Trophoblast cell (in vitro differentiated cells and primary cell): ENCODE results near the gene HBP1.

ENCODE experiments used
- DNase-seq, 2 donors: peaks; one replicate each; pipeline ENCODE4 v3.0.0-alpha.2; 2016
- H2AFZ ChIP-seq: 2 replicates; pipeline ENCODE4 v1.6.1; 2013; ENCODE audit warnings: low read length, moderate library complexity, mild to moderate bottlenecking; ENCODE audit not compliant: insufficient read depth, poor library complexity
- H2AK5ac ChIP-seq: 2 replicates; pipeline ENCODE4 v1.6.1; 2013; ENCODE audit warnings: mild to moderate bottlenecking, low read length
- H2BK120ac ChIP-seq: 2 replicates; pipeline ENCODE4 v1.6.1; 2013; ENCODE audit warnings: low read length, mild to moderate bottlenecking, moderate library complexity; ENCODE audit not compliant: insufficient read depth, poor library complexity
- H2BK12ac ChIP-seq: 2 replicates; pipeline ENCODE4 v1.6.1; 2013; ENCODE audit warnings: mild to moderate bottlenecking, low read length, moderate library complexity
- H2BK5ac ChIP-seq: 2 replicates; pipeline ENCODE4 v1.6.1; 2013; ENCODE audit warnings: low read length, low read depth, moderate library complexity, mild to moderate bottlenecking; ENCODE audit not compliant: poor library complexity
- H3K14ac ChIP-seq: 2 replicates; pipeline ENCODE4 v1.6.1; 2013; ENCODE audit warnings: mild to moderate bottlenecking, low read length
- H3K18ac ChIP-seq: 2 replicates; pipeline ENCODE4 v1.6.1; 2013; ENCODE audit warnings: mild to moderate bottlenecking, low read length
- H3K23ac ChIP-seq: 2 replicates; pipeline ENCODE4 v1.6.1; 2013; ENCODE audit warnings: low read length
- H3K27ac ChIP-seq: 2 replicates; pipeline ENCODE4 v1.5.1; 2013; ENCODE audit warnings: low read depth, mild to moderate bottlenecking, inconsistent platforms, low read length, moderate library complexity
- H3K27me3 ChIP-seq: 2 replicates; pipeline ENCODE4 v1.6.1; 2013; ENCODE audit warnings: inconsistent platforms, mild to moderate bottlenecking, low read length, moderate library complexity; ENCODE audit not compliant: insufficient read depth
- H3K36me3 ChIP-seq, 2 experiments: 1 replicate in 1 of 2; 2 replicates in 1 of 2; pipeline ENCODE4 v1.6.1; 2013; ENCODE audit warnings: low read length in 2 of 2, mild to moderate bottlenecking in 2 of 2, moderate library complexity in 1 of 2; ENCODE audit not compliant: insufficient read depth in 2 of 2, control insufficient read depth in 1 of 2
- H3K4ac ChIP-seq: 2 replicates; pipeline ENCODE4 v1.6.1; 2013; ENCODE audit warnings: low read depth, mild to moderate bottlenecking, low read length, moderate library complexity
- H3K4me1 ChIP-seq, 2 experiments: 1 replicate in 1 of 2; 2 replicates in 1 of 2; pipeline ENCODE4 v1.6.1; 2013; ENCODE audit warnings: low read length in 2 of 2, mild to moderate bottlenecking in 2 of 2, moderate library complexity in 1 of 2; ENCODE audit not compliant: insufficient read depth in 2 of 2, control insufficient read depth in 1 of 2
- H3K4me2 ChIP-seq: 2 replicates; pipeline ENCODE4 v1.6.1; 2013; ENCODE audit warnings: inconsistent platforms, mild to moderate bottlenecking, low read length, moderate library complexity
- H3K4me3 ChIP-seq: 2 replicates; pipeline ENCODE4 v1.5.1; 2013; ENCODE audit warnings: mild to moderate bottlenecking, low read depth, low read length, inconsistent platforms
- H3K79me1 ChIP-seq: one replicate; pipeline ENCODE4 v1.6.1; 2013; ENCODE audit warnings: low read length
- H3K79me2 ChIP-seq: 2 replicates; pipeline ENCODE4 v1.6.1; 2013; ENCODE audit warnings: low read length, mild to moderate bottlenecking; ENCODE audit not compliant: control insufficient read depth, insufficient read depth, poor library complexity
- H3K9ac ChIP-seq: 2 replicates; pipeline ENCODE4 v1.6.1; 2013; ENCODE audit warnings: mild to moderate bottlenecking, low read length
- H3K9me3 ChIP-seq: 2 replicates; pipeline ENCODE4 v1.6.1; 2013; ENCODE audit warnings: low read depth, mild to moderate bottlenecking, control low read depth, inconsistent platforms, low read length; ENCODE audit not compliant: insufficient read depth
- H4K12ac ChIP-seq: 2 replicates; pipeline ENCODE4 v1.6.1; 2013; ENCODE audit warnings: low read depth, mild to moderate bottlenecking, low read length, moderate library complexity
- H4K8ac ChIP-seq: 2 replicates; pipeline ENCODE4 v1.6.1; 2013; ENCODE audit warnings: low read depth, mild to moderate bottlenecking, low read length, moderate library complexity
- H4K91ac ChIP-seq: one replicate; pipeline ENCODE4 v1.6.1; 2013; ENCODE audit warnings: low read depth, mild to moderate bottlenecking, low read length, moderate library complexity
- WGBS: extraction: QIAGEN DNeasy Blood & Tissue Kit; methylation state at CpG from one replicate; pipeline ENCODE4 v1.1.7; 2013; ENCODE audit warnings: missing lambda C conversion rate; ENCODE audit not compliant: insufficient read length, insufficient coverage; ENCODE audit errors: extremely low coverage; 5-methylcytosine and 5-hydroxymethylcytosine counted together

Gene HBP1

GRCh38 chr7:107207459-107207858 is 38.7 kb downstream of the HBP1 start:
- H2AFZ ChIP-seq: no peak overlapping the region
- H3K9ac ChIP-seq: no peak overlapping the region
- no peak overlapping the region for H3K23ac ChIP-seq
- no peak overlapping the region for H2AK5ac ChIP-seq
- H3K4me2 ChIP-seq: no peak overlapping the region
- H3K36me3 ChIP-seq: peaks cover 8 to 10% of the 10 kb centered on the region in 2 experiments
- no peaks in the 10 kb centered on the region for H3K9me3 ChIP-seq
- no peak overlapping the region for H3K14ac ChIP-seq
- H2BK120ac ChIP-seq: no peak overlapping the region
- H4K12ac ChIP-seq: no peak overlapping the region
- H3K4me3 ChIP-seq: no peak overlapping the region
- H2BK12ac ChIP-seq: no peak overlapping the region
- H3K27ac ChIP-seq: no peak overlapping the region
- H3K18ac ChIP-seq: no peak overlapping the region
- no peaks in the 10 kb centered on the region for H3K27me3 ChIP-seq
- no peak overlapping the region for H4K91ac ChIP-seq
- WGBS: no CpG with 5 or more reads among the region's 5 CpGs
- no peak overlapping the region for H4K8ac ChIP-seq
- H3K4me1 ChIP-seq: no peaks in the 10 kb centered on the region
- no peaks in the 10 kb centered on the region for H3K79me1 ChIP-seq
- no peak overlapping the region for H2BK5ac ChIP-seq
- no peaks in the 10 kb centered on the region for H3K79me2 ChIP-seq
- H3K4ac ChIP-seq: no peak overlapping the region
- no peak for DNase-seq

GRCh38 chr7:107208024-107208521 is 39.3 kb downstream of the HBP1 start:
- H3K4ac ChIP-seq: no peak overlapping the region
- no peak overlapping the region for H2BK120ac ChIP-seq
- no peaks in the 10 kb centered on the region for H3K27me3 ChIP-seq
- H2BK12ac ChIP-seq: no peak overlapping the region
- H3K14ac ChIP-seq: no peak overlapping the region
- H3K4me3 ChIP-seq: no peak overlapping the region
- H3K27ac ChIP-seq: no peak overlapping the region
- DNase-seq: no peak
- no peaks in the 10 kb centered on the region for H3K9me3 ChIP-seq
- H4K12ac ChIP-seq: no peak overlapping the region
- H3K23ac ChIP-seq: no peak overlapping the region
- no peaks in the 10 kb centered on the region for H3K79me2 ChIP-seq
- H3K79me1 ChIP-seq: no peaks in the 10 kb centered on the region
- H3K9ac ChIP-seq: no peak overlapping the region
- H3K18ac ChIP-seq: no peak overlapping the region
- no peak overlapping the region for H2AFZ ChIP-seq
- H2BK5ac ChIP-seq: no peak overlapping the region
- no peak overlapping the region for H4K91ac ChIP-seq
- no CpG with 5 or more reads among the region's 3 CpGs for WGBS
- no peak overlapping the region for H4K8ac ChIP-seq
- peaks cover 8 to 10% of the 10 kb centered on the region in 2 experiments for H3K36me3 ChIP-seq
- no peak overlapping the region for H3K4me2 ChIP-seq
- H3K4me1 ChIP-seq: no peaks in the 10 kb centered on the region
- H2AK5ac ChIP-seq: no peak overlapping the region

DNA sequence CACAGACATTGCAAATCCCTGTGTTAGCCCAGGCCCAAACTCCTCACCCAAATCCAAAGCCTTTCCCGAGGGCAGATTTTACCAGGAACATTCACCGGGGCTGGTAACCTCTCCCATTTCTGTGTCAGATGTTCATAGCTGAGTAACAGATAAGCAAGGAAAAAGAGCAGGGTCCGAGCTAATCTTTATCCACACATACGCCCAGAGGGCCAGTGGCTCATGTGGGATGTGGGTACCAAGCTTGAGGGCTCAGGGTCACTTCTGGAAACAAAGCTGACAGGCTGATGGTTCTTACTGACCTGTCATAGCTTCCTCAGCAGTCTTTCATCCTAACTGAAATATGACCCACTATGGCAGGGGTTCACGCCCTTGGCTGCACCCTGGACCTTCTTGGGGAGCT is 39.8 kb downstream of the HBP1 start:
- Histone ChIP-seq H3K4me1 (no peaks in the 10 kb centered on the region), H3K18ac (no peak overlapping the region)

GRCh38 chr7:107209565-107209964 is 40.8 kb downstream of the HBP1 start:
- no peak overlapping the region for H2AFZ ChIP-seq
- H3K9ac ChIP-seq: no peak overlapping the region
- H3K79me2 ChIP-seq: no peaks in the 10 kb centered on the region
- H3K36me3 ChIP-seq: peaks cover 6 to 8% of the 10 kb centered on the region in 2 experiments
- no peak overlapping the region for H4K91ac ChIP-seq
- H4K12ac ChIP-seq: no peak overlapping the region
- H2BK12ac ChIP-seq: no peak overlapping the region
- no peak overlapping the region for H2AK5ac ChIP-seq
- no peak for DNase-seq
- H3K23ac ChIP-seq: no peak overlapping the region
- H3K14ac ChIP-seq: no peak overlapping the region
- no peaks in the 10 kb centered on the region for H3K79me1 ChIP-seq
- H4K8ac ChIP-seq: no peak overlapping the region
- H2BK120ac ChIP-seq: no peak overlapping the region
- H3K18ac ChIP-seq: no peak overlapping the region
- H2BK5ac ChIP-seq: no peak overlapping the region
- no peaks in the 10 kb centered on the region for H3K4me1 ChIP-seq
- H3K4me3 ChIP-seq: no peak overlapping the region
- no CpG with 5 or more reads among the region's 4 CpGs for WGBS
- no peak overlapping the region for H3K4ac ChIP-seq
- H3K27ac ChIP-seq: no peak overlapping the region
- no peaks in the 10 kb centered on the region for H3K9me3 ChIP-seq
- no peak overlapping the region for H3K4me2 ChIP-seq
- no peaks in the 10 kb centered on the region for H3K27me3 ChIP-seq

More for the DNA sequence above, 39.8 kb downstream of the HBP1 start:
- Histone ChIP-seq H3K27ac (no peak overlapping the region), H3K4me3 (no peak overlapping the region), H2BK120ac (no peak overlapping the region), H3K4me2 (no peak overlapping the region), H4K8ac (no peak overlapping the region), H3K23ac (no peak overlapping the region), H3K79me1 (no peaks in the 10 kb centered on the region), H3K9ac (no peak overlapping the region), H3K14ac (no peak overlapping the region), H2BK12ac (no peak overlapping the region), H3K27me3 (no peaks in the 10 kb centered on the region), H3K9me3 (no peaks in the 10 kb centered on the region), H3K79me2 (no peaks in the 10 kb centered on the region), H2AFZ (no peak overlapping the region), H3K4ac (no peak overlapping the region), H4K12ac (no peak overlapping the region), H3K36me3 (peaks cover 8 to 10% of the 10 kb centered on the region in 2 experiments), H2BK5ac (no peak overlapping the region), H2AK5ac (no peak overlapping the region), H4K91ac (no peak overlapping the region)
- peak; percentile 92 for DNase-seq
- no CpG with 5 or more reads among the region's 5 CpGs for WGBS
